ENCODE measurements around the gene ARSG.
A peak's percentile ranks its signal among the peaks of the same experiment; 100 is the strongest.

The ARSG gene

GRCh38 chr17:68456339-68457167 lies 165.3 kb downstream of the ARSG start:
- peak; percentile 34 for DNase-seq

GRCh38 chr17:68457168-68457538 lies 165.9 kb downstream of the ARSG start, which contains the start of gene WIPI1:
Gene WIPI1, minus strand, starts transcription at chr17:68457496. Its CDS starts 75 bp downstream, at chr17:68457421.
- peak; percentile 85 for DNase-seq

GRCh38 chr17:68457539-68458259 lies 166.4 kb downstream of the ARSG start:
- DNase-seq: peak; percentile 98

- DNase-seq: no peak
These were observed 167.2 kb downstream of the ARSG start for GRCh38 chr17:68458260-68459036.

GRCh38 chr17:68459037-68459639 lies 167.8 kb downstream of the ARSG start:
- no peak for DNase-seq

- DNase-seq: peak; percentile 18
These were observed 168.9 kb downstream of the ARSG start for GRCh38 chr17:68460146-68460545.

GRCh38 chr17:68460715-68461114 lies 169.4 kb downstream of the ARSG start:
- DNase-seq: peak; percentile 49

GRCh38 chr17:68461122-68461539 lies 169.8 kb downstream of the ARSG start:
- DNase-seq: peak; percentile 29

- peak; percentile 62 for DNase-seq
These were observed 170.3 kb downstream of the ARSG start for GRCh38 chr17:68461589-68461988.

GRCh38 chr17:68462381-68463210 lies 171.3 kb downstream of the ARSG start:
- DNase-seq: peak; percentile 57

GRCh38 chr17:68463211-68464019 lies 172.1 kb downstream of the ARSG start:
- DNase-seq: no peak

GRCh38 chr17:68468334-68468733 lies 177.0 kb downstream of the ARSG start:
- DNase-seq: no peak

GRCh38 chr17:68468788-68469187 lies 177.5 kb downstream of the ARSG start:
- no peak for DNase-seq
